Measurements from ENCODE around the gene ALDH3B2.

The ALDH3B2 gene

DNA sequence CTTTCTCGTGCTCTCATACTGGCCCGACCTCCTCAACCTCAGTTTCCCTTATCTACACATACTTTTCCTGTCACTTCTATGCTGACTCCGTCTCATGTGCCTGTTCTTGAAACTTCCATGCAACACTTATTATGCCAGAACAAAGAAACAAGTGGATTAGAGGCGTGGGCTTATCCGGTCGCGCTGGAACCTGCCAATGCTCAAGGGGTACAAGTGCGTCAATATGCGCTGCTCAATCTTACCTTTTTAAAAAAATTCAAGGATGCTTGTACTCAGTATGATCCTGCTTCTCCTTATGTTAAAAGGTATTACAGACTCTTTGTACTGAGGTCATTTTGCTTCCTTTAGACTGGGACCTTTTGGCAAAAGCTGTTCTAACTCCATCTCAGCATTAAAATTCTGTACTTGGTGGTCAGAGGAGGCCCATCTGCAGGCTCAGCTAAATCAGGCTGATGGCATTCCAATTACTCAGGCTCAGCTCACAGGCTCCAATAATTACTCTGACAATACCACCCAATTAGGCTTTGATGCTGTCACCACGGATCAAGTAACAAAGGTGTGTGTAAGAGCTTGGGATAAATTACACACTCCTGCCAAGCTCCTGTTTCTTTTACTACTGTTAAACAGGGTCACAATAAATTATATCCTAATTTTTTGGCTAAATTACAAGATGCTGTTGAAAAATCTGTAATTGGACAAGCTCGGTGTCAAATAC, 26.3 kb upstream of the ALDH3B2 start:
- no peak overlapping the region for H3K4me3 ChIP-seq (ENCODE audit: low read depth in 1 of 5, low read length in 5 of 5)
- H3K36me3 ChIP-seq (ENCODE audit: control insufficient read depth in 5 of 5, insufficient read depth in 5 of 5, low read length in 5 of 5): no peaks in the 10 kb centered on the region

GRCh38 chr11:67700141-67700540, 25.7 kb upstream of the ALDH3B2 start:
- peaks cover 0 to 4% (median 0%) of the 10 kb centered on the region in 5 donors for H3K9me3 ChIP-seq (ENCODE audit: control insufficient read depth in 5 of 5, low read length in 5 of 5)
- H3K4me3 ChIP-seq (ENCODE audit: low read depth in 1 of 5, low read length in 5 of 5): no peak overlapping the region
- no peak overlapping the region for H3K9ac ChIP-seq (ENCODE audit: low read length in 5 of 5)
- H3K4me1 ChIP-seq (ENCODE audit: control insufficient read depth in 5 of 5, insufficient read depth in 5 of 5, low read length in 5 of 5): no peaks in the 10 kb centered on the region
- no peak overlapping the region for H3K27ac ChIP-seq (ENCODE audit: low read depth, low read length)
- peaks cover 6 to 20% (median 7%) of the 10 kb centered on the region in 5 donors for H3K27me3 ChIP-seq (ENCODE audit: control insufficient read depth in 5 of 5, insufficient read depth in 4 of 5, low read length in 5 of 5)
- H3K36me3 ChIP-seq (ENCODE audit: control insufficient read depth in 5 of 5, insufficient read depth in 5 of 5, low read length in 5 of 5): no peaks in the 10 kb centered on the region

More for the DNA sequence above, 26.3 kb upstream of the ALDH3B2 start:
- Histone ChIP-seq H3K27me3 (ENCODE audit: control insufficient read depth in 5 of 5, insufficient read depth in 4 of 5, low read length in 5 of 5) (peaks cover 5 to 17% (median 6%) of the 10 kb centered on the region in 5 donors), H3K9ac (ENCODE audit: low read length in 5 of 5) (no peak overlapping the region), H3K27ac (ENCODE audit: low read depth, low read length) (no peak overlapping the region), H3K4me1 (ENCODE audit: control insufficient read depth in 5 of 5, insufficient read depth in 5 of 5, low read length in 5 of 5) (no peaks in the 10 kb centered on the region), H3K9me3 (ENCODE audit: control insufficient read depth in 5 of 5, low read length in 5 of 5) (peaks cover 0 to 4% (median 0%) of the 10 kb centered on the region in 5 donors)

GRCh38 chr11:67699521-67699920, 25.1 kb upstream of the ALDH3B2 start:
- Histone ChIP-seq H3K9me3 (ENCODE audit: control insufficient read depth in 5 of 5, low read length in 5 of 5) (peaks cover 0 to 4% (median 0%) of the 10 kb centered on the region in 5 donors), H3K4me1 (ENCODE audit: control insufficient read depth in 5 of 5, insufficient read depth in 5 of 5, low read length in 5 of 5) (no peaks in the 10 kb centered on the region), H3K36me3 (ENCODE audit: control insufficient read depth in 5 of 5, insufficient read depth in 5 of 5, low read length in 5 of 5) (no peaks in the 10 kb centered on the region), H3K27me3 (ENCODE audit: control insufficient read depth in 5 of 5, insufficient read depth in 4 of 5, low read length in 5 of 5) (peaks cover 6 to 20% (median 9%) of the 10 kb centered on the region in 5 donors), H3K27ac (ENCODE audit: low read depth, low read length) (no peak overlapping the region), H3K4me3 (ENCODE audit: low read depth in 1 of 5, low read length in 5 of 5) (no peak overlapping the region), H3K9ac (ENCODE audit: low read length in 5 of 5) (no peak overlapping the region)

- H3K4me1 ChIP-seq (ENCODE audit: control insufficient read depth in 5 of 5, insufficient read depth in 5 of 5, low read length in 5 of 5): no peaks in the 10 kb centered on the region
- no peak overlapping the region for H3K4me3 ChIP-seq (ENCODE audit: low read depth in 1 of 5, low read length in 5 of 5)
- H3K36me3 ChIP-seq (ENCODE audit: control insufficient read depth in 5 of 5, insufficient read depth in 5 of 5, low read length in 5 of 5): no peaks in the 10 kb centered on the region
- no peak overlapping the region for H3K9ac ChIP-seq (ENCODE audit: low read length in 5 of 5)
- H3K9me3 ChIP-seq (ENCODE audit: control insufficient read depth in 5 of 5, low read length in 5 of 5): peaks cover 0 to 4% (median 0%) of the 10 kb centered on the region in 5 donors
- no peak overlapping the region for H3K27ac ChIP-seq (ENCODE audit: low read depth, low read length)
- H3K27me3 ChIP-seq (ENCODE audit: control insufficient read depth in 5 of 5, insufficient read depth in 4 of 5, low read length in 5 of 5): peaks cover 6 to 20% (median 9%) of the 10 kb centered on the region in 5 donors
Observed at GRCh38 chr11:67698247-67698646, 23.8 kb upstream of the ALDH3B2 start.

DNA sequence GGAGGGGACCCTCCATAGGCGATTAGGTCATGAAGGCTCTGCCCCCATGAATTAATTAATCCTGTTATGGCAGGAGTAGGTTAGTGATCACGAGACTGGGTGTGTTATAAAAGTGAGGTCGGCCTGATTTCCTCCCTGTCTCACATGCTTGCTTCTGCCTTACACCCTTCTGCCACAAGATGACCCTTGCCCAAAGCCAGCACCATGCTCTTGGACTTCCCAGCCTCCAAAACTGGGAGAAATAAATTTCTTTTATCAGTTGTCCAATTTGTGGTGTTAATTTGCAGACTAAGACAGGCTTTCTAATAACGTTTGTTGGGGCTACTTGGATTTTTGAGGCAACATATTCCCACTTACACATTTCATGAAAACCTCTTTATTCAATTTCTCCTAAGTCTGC, 23.4 kb upstream of the ALDH3B2 start:
- Histone ChIP-seq H3K4me1 (ENCODE audit: control insufficient read depth in 5 of 5, insufficient read depth in 5 of 5, low read length in 5 of 5) (no peaks in the 10 kb centered on the region), H3K9me3 (ENCODE audit: control insufficient read depth in 5 of 5, low read length in 5 of 5) (peaks cover 0 to 4% (median 0%) of the 10 kb centered on the region in 5 donors), H3K27me3 (ENCODE audit: control insufficient read depth in 5 of 5, insufficient read depth in 4 of 5, low read length in 5 of 5) (peaks cover 6 to 20% (median 9%) of the 10 kb centered on the region in 5 donors), H3K36me3 (ENCODE audit: control insufficient read depth in 5 of 5, insufficient read depth in 5 of 5, low read length in 5 of 5) (no peaks in the 10 kb centered on the region), H3K4me3 (ENCODE audit: low read depth in 1 of 5, low read length in 5 of 5) (no peak overlapping the region), H3K27ac (ENCODE audit: low read depth, low read length) (no peak overlapping the region), H3K9ac (ENCODE audit: low read length in 5 of 5) (no peak overlapping the region)

- Histone ChIP-seq H3K4me1 (ENCODE audit: control insufficient read depth in 5 of 5, insufficient read depth in 5 of 5, low read length in 5 of 5) (no peaks in the 10 kb centered on the region), H3K27me3 (ENCODE audit: control insufficient read depth in 5 of 5, insufficient read depth in 4 of 5, low read length in 5 of 5) (peaks cover 6 to 20% (median 9%) of the 10 kb centered on the region in 5 donors), H3K4me3 (ENCODE audit: low read depth in 1 of 5, low read length in 5 of 5) (no peak overlapping the region), H3K27ac (ENCODE audit: low read depth, low read length) (no peak overlapping the region), H3K9ac (ENCODE audit: low read length in 5 of 5) (no peak overlapping the region), H3K36me3 (ENCODE audit: control insufficient read depth in 5 of 5, insufficient read depth in 5 of 5, low read length in 5 of 5) (no peaks in the 10 kb centered on the region), H3K9me3 (ENCODE audit: control insufficient read depth in 5 of 5, low read length in 5 of 5) (peaks cover 0 to 4% (median 0%) of the 10 kb centered on the region in 5 donors)
Observed at GRCh38 chr11:67696998-67697397, 22.6 kb upstream of the ALDH3B2 start.

DNA sequence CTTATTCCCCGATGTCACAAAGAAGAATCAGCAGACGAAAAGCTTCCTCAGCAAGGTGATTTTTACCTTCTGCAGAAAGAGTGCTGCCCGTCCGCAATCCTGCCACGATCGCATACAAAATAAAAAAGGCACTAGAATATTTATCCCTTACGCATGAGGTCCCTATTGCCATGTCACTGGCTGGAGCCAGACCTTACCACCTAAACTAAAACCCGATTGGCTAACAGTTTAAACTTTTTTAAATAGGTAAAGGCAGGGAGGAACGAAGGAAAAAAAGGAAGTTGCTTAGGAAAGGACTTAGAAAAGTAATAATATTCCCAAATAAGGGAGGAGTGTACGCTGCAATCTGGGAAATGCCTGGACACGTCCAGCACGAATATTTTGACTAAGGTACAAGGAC, 21.2 kb upstream of the ALDH3B2 start:
- Histone ChIP-seq H3K9me3 (ENCODE audit: control insufficient read depth in 5 of 5, low read length in 5 of 5) (peaks cover 0 to 4% (median 0%) of the 10 kb centered on the region in 5 donors), H3K9ac (ENCODE audit: low read length in 5 of 5) (no peak overlapping the region), H3K36me3 (ENCODE audit: control insufficient read depth in 5 of 5, insufficient read depth in 5 of 5, low read length in 5 of 5) (no peaks in the 10 kb centered on the region), H3K4me1 (ENCODE audit: control insufficient read depth in 5 of 5, insufficient read depth in 5 of 5, low read length in 5 of 5) (no peaks in the 10 kb centered on the region), H3K4me3 (ENCODE audit: low read depth in 1 of 5, low read length in 5 of 5) (no peak overlapping the region), H3K27ac (ENCODE audit: low read depth, low read length) (no peak overlapping the region), H3K27me3 (ENCODE audit: control insufficient read depth in 5 of 5, insufficient read depth in 4 of 5, low read length in 5 of 5) (peaks cover 6 to 23% (median 9%) of the 10 kb centered on the region in 5 donors)

DNA sequence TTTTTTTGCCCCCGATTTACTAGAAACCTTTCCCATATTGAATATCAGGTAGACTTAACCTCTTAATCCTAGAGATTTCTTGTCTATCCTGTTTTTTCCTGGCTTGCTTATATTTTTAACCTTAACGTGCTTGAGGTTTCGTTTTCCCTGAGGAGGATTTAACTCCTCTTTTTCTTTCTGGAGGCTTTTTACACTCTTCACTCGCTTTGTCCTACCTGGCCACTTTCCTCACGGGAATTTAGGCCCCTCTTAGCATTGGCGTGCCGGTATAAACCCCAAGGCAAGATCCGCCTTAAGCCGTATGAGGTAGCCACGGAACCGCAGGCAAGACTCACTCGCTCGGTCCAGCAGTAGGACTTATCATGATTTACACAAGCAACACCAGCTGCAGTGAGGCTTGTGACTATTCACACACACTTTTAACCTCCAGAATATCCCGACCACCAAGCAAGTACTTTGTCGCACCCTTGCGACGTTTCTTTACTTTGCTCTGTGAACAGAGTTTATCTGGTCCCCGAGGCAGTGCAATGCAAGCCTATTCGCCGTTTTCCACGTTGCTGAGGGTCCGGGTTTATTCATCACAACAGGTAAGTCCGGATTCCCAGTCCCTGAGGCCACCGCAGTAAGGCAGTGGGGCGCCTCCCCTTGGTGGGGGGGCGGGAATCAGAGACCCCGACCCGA, 20.6 kb upstream of the ALDH3B2 start:
- no peak overlapping the region for H3K9ac ChIP-seq (ENCODE audit: low read length in 5 of 5)
- H3K27me3 ChIP-seq (ENCODE audit: control insufficient read depth in 5 of 5, insufficient read depth in 4 of 5, low read length in 5 of 5): peaks cover 2 to 19% (median 7%) of the 10 kb centered on the region in 5 donors
- H3K4me3 ChIP-seq (ENCODE audit: low read depth in 1 of 5, low read length in 5 of 5): no peak overlapping the region
- H3K4me1 ChIP-seq (ENCODE audit: control insufficient read depth in 5 of 5, insufficient read depth in 5 of 5, low read length in 5 of 5): no peaks in the 10 kb centered on the region
- no peak overlapping the region for H3K27ac ChIP-seq (ENCODE audit: low read depth, low read length)
- H3K9me3 ChIP-seq (ENCODE audit: control insufficient read depth in 5 of 5, low read length in 5 of 5): peaks cover 0 to 4% (median 0%) of the 10 kb centered on the region in 5 donors
- no peaks in the 10 kb centered on the region for H3K36me3 ChIP-seq (ENCODE audit: control insufficient read depth in 5 of 5, insufficient read depth in 5 of 5, low read length in 5 of 5)

GRCh38 chr11:67691149-67691548, 16.7 kb upstream of the ALDH3B2 start:
- H3K9ac ChIP-seq (ENCODE audit: low read length in 5 of 5): no peak overlapping the region

GRCh38 chr11:67689178-67689577, 14.8 kb upstream of the ALDH3B2 start:
- Histone ChIP-seq H3K9me3 (ENCODE audit: control insufficient read depth in 5 of 5, low read length in 5 of 5) (no peaks in the 10 kb centered on the region), H3K4me1 (ENCODE audit: control insufficient read depth in 5 of 5, insufficient read depth in 5 of 5, low read length in 5 of 5) (no peaks in the 10 kb centered on the region), H3K36me3 (ENCODE audit: control insufficient read depth in 5 of 5, insufficient read depth in 5 of 5, low read length in 5 of 5) (no peaks in the 10 kb centered on the region), H3K27me3 (ENCODE audit: control insufficient read depth in 5 of 5, insufficient read depth in 4 of 5, low read length in 5 of 5) (peaks cover 0 to 16% (median 4%) of the 10 kb centered on the region in 5 donors), H3K27ac (ENCODE audit: low read depth, low read length) (no peak overlapping the region), H3K4me3 (ENCODE audit: low read depth in 1 of 5, low read length in 5 of 5) (no peak overlapping the region), H3K9ac (ENCODE audit: low read length in 5 of 5) (no peak overlapping the region)

More at GRCh38 chr11:67691149-67691548, 16.7 kb upstream of the ALDH3B2 start:
- H3K9me3 ChIP-seq (ENCODE audit: control insufficient read depth in 5 of 5, low read length in 5 of 5): no peaks in the 10 kb centered on the region
- no peak overlapping the region for H3K4me3 ChIP-seq (ENCODE audit: low read depth in 1 of 5, low read length in 5 of 5)
- peaks cover 0 to 17% (median 6%) of the 10 kb centered on the region in 5 donors for H3K27me3 ChIP-seq (ENCODE audit: control insufficient read depth in 5 of 5, insufficient read depth in 4 of 5, low read length in 5 of 5)
- no peak overlapping the region for H3K27ac ChIP-seq (ENCODE audit: low read depth, low read length)
- H3K4me1 ChIP-seq (ENCODE audit: control insufficient read depth in 5 of 5, insufficient read depth in 5 of 5, low read length in 5 of 5): no peaks in the 10 kb centered on the region
- H3K36me3 ChIP-seq (ENCODE audit: control insufficient read depth in 5 of 5, insufficient read depth in 5 of 5, low read length in 5 of 5): no peaks in the 10 kb centered on the region
